IMR-90 (cell line): ENCODE data around the gene ZNF593. TPM values are rescaled to one million over a fixed set of nuclear protein-coding genes. Genes with fewer than 3 reads are reported as not detected.

Source experiments
- ATAC-seq: fragments of 200-7000 bp; cut with Tn5 transposase; 2 replicates; pipeline ENCODE4 v1.9.1; 2020; ENCODE audit warnings: low read depth, mild to moderate bottlenecking, moderate library complexity
- BruUV-seq: library from RNA; stranded (reverse); fragments of 400-500 nt; replicated peaks from 2 replicates; lab custom pipeline; 2021; lab: Mats Ljungman, UMichigan
- CTCF ChIA-PET: fragments of 300-600 bp; formaldehyde crosslinking; extraction: SDS; loops from one replicate; lab custom pipeline; 2021; ENCODE audit warnings: antibody characterized with exemption; lab: Yijun Ruan, JAX
- POLR2A ChIA-PET: fragments of 300-600 bp; sonication (Branson Sonifier 250); formaldehyde crosslinking; loops from one replicate; lab custom pipeline; 2022; ENCODE audit warnings: antibody characterized with exemption; ENCODE audit not compliant: unreplicated experiment; lab: Charles Lee
- DNase-seq: peaks from one replicate; pipeline ENCODE4 v3.0.0; 2013
- H2AFZ ChIP-seq: replicated peaks from 2 replicates; pipeline ENCODE3; 2013; ENCODE audit warnings: low read length, mild to moderate bottlenecking; ENCODE audit not compliant: poor library complexity
- H2AK5ac ChIP-seq: 2 replicates; pipeline ENCODE4 v1.6.1; 2013; ENCODE audit warnings: low read depth, low read length, inconsistent platforms
- H2AK9ac ChIP-seq: replicated peaks from 2 replicates; pipeline ENCODE3; 2013; ENCODE audit warnings: mild to moderate bottlenecking, low read depth, low read length, moderate library complexity; ENCODE audit not compliant: poor library complexity
- H2BK120ac ChIP-seq: 2 replicates; pipeline ENCODE4 v1.6.1; 2013; ENCODE audit warnings: low read depth, low read length, inconsistent platforms
- H2BK15ac ChIP-seq: 3 replicates; pipeline ENCODE4 v1.6.1; 2013; ENCODE audit warnings: low read depth, low read length, inconsistent platforms
- H2BK20ac ChIP-seq: 2 replicates; pipeline ENCODE4 v1.6.1; 2013; ENCODE audit warnings: low read depth, mild to moderate bottlenecking, inconsistent platforms, low read length, moderate library complexity
- H2BK5ac ChIP-seq: 2 replicates; pipeline ENCODE4 v1.6.1; 2013; ENCODE audit warnings: mild to moderate bottlenecking, low read depth, low read length, inconsistent platforms; ENCODE audit not compliant: poor library complexity, severe bottlenecking
- H3K14ac ChIP-seq: replicated peaks from 2 replicates; pipeline ENCODE4 v1.6.1; 2013; ENCODE audit warnings: low read depth, low read length, inconsistent platforms
- H3K18ac ChIP-seq: 2 replicates; pipeline ENCODE4 v1.6.1; 2013; ENCODE audit warnings: low read depth, low read length, control low read depth
- H3K23ac ChIP-seq: 2 replicates; pipeline ENCODE4 v1.6.1; 2013; ENCODE audit warnings: low read depth, low read length, inconsistent platforms
- H3K27ac ChIP-seq: 2 replicates; pipeline ENCODE4 v1.5.1; 2013; ENCODE audit warnings: mild to moderate bottlenecking, control low read depth, low read length; ENCODE audit not compliant: insufficient read depth
- H3K27me3 ChIP-seq: 2 replicates; pipeline ENCODE4 v1.6.1; 2013; ENCODE audit warnings: low read length; ENCODE audit not compliant: control insufficient read depth, insufficient read depth
- H3K36me3 ChIP-seq: 2 replicates; pipeline ENCODE4 v1.6.1; 2013; ENCODE audit warnings: low read length, mixed read lengths; ENCODE audit not compliant: control insufficient read depth, insufficient read depth
- H3K4ac ChIP-seq: 2 replicates; pipeline ENCODE4 v1.6.1; 2013; ENCODE audit warnings: low read depth, low read length, inconsistent platforms
- H3K4me1 ChIP-seq: 2 replicates; pipeline ENCODE4 v1.6.1; 2013; ENCODE audit warnings: low read length, mixed read lengths; ENCODE audit not compliant: control insufficient read depth, insufficient read depth
- H3K4me2 ChIP-seq: 2 replicates; pipeline ENCODE4 v1.6.1; 2013; ENCODE audit warnings: low read depth, mild to moderate bottlenecking, control low read depth, low read length, moderate library complexity
- H3K4me3 ChIP-seq: 2 replicates; pipeline ENCODE4 v1.5.1; 2013; ENCODE audit warnings: low read depth, mild to moderate bottlenecking, control low read depth, low read length, moderate library complexity; ENCODE audit not compliant: insufficient read depth
- H3K56ac ChIP-seq: 2 replicates; pipeline ENCODE4 v1.6.1; 2013; ENCODE audit warnings: low read length, inconsistent platforms; ENCODE audit not compliant: insufficient read depth; ENCODE audit errors: extremely low read depth
- H3K79me1 ChIP-seq, 2 experiments: 2 replicates each; pipeline ENCODE4 v1.6.1; 2013; ENCODE audit warnings: low read length in 2 of 2, inconsistent platforms in 1 of 2, low read depth in 1 of 2
- H3K9ac ChIP-seq: 2 replicates; pipeline ENCODE4 v1.6.1; 2013; ENCODE audit warnings: low read depth, low read length, control low read depth
- H3K9me1 ChIP-seq: 2 replicates; pipeline ENCODE4 v1.6.1; 2013; ENCODE audit warnings: low read length, inconsistent platforms; ENCODE audit not compliant: insufficient read depth
- H3K9me3 ChIP-seq: 2 replicates; pipeline ENCODE4 v1.6.1; 2013; ENCODE audit warnings: low read length; ENCODE audit not compliant: control insufficient read depth, insufficient read depth
- H4K20me1 ChIP-seq: 2 replicates; pipeline ENCODE4 v1.6.1; 2013; ENCODE audit warnings: low read length, inconsistent platforms; ENCODE audit not compliant: insufficient read depth
- H4K5ac ChIP-seq: 2 replicates; pipeline ENCODE4 v1.6.1; 2013; ENCODE audit warnings: mild to moderate bottlenecking, low read depth, low read length, control low read depth
- H4K8ac ChIP-seq, 2 experiments: 2 replicates each; pipeline ENCODE4 v1.6.1; 2013; ENCODE audit warnings: low read depth in 2 of 2, low read length in 2 of 2, control low read depth in 1 of 2, inconsistent platforms in 1 of 2
- H4K91ac ChIP-seq: 2 replicates; pipeline ENCODE4 v1.6.1; 2013; ENCODE audit warnings: low read depth, low read length, inconsistent platforms; ENCODE audit not compliant: insufficient read depth
- FOS ChIP-seq: fragments of 150-350 bp; IDR thresholded peaks from 2 replicates; pipeline ENCODE4 v1.6.1; 2016; ENCODE audit warnings: low read depth, low read length
- MXI1 ChIP-seq: IDR thresholded peaks from 2 replicates; pipeline ENCODE4 v1.6.1; 2012; ENCODE audit warnings: low read depth, mild to moderate bottlenecking, low read length, moderate library complexity, borderline replicate concordance
- POLR2A ChIP-seq: IDR thresholded peaks from 2 replicates; pipeline ENCODE4 v1.6.1; 2012; ENCODE audit warnings: mild to moderate bottlenecking, low read depth, low read length
- WGBS, 2 experiments: methylation state at CpG; one replicate each; pipeline versions ENCODE4 v1.1.5 to v1.1.7; 2013; ENCODE audit warnings: missing lambda C conversion rate in 2 of 2; ENCODE audit not compliant: insufficient read length in 1 of 2; ENCODE audit errors: extremely low coverage in 2 of 2; 5-methylcytosine and 5-hydroxymethylcytosine counted together
- dilution Hi-C: fragments of 300-500 bp; cut with HindIII; formaldehyde crosslinking; loops from one replicate; pipeline ENCODE4 v1.14.3; 2018; ENCODE audit warnings: low sequenced_read_pairs; ENCODE audit not compliant: unreplicated experiment
- in situ Hi-C: fragments of 300-500 bp; cut with MboI; formaldehyde crosslinking; loops from 3 replicates; pipeline ENCODE4 v1.14.3; 2019; ENCODE audit warnings: low sequenced_read_pairs, inconsistent platforms, mixed read lengths
- intact Hi-C: fragments of 100-400 bp; cut with micrococcal nuclease; formaldehyde crosslinking; loops from 2 replicates; pipeline ENCODE4 v1.10.0; 2022
- polyA plus RNA-seq, 3 experiments: library from polyadenylated mRNA; depleted of rRNA; stranded (reverse); fragments of >200 nt; gene quantifications; 2 replicates each; pipeline ENCODE4 v1.2.3, GENCODE V29; 2012; ENCODE audit warnings: low replicate concordance in 1 of 3
- total RNA-seq: library from RNA; depleted of rRNA; stranded (reverse); fragments of >200 nt; gene quantifications from 2 replicates; pipeline ENCODE4 v1.2.3, GENCODE V29; 2012

The ZNF593 gene
- total and polyA plus RNA-seq, 2 of the 4 experiments (the other 2 are of a cell fraction) = 22.2 to 57.7 TPM

DNA sequence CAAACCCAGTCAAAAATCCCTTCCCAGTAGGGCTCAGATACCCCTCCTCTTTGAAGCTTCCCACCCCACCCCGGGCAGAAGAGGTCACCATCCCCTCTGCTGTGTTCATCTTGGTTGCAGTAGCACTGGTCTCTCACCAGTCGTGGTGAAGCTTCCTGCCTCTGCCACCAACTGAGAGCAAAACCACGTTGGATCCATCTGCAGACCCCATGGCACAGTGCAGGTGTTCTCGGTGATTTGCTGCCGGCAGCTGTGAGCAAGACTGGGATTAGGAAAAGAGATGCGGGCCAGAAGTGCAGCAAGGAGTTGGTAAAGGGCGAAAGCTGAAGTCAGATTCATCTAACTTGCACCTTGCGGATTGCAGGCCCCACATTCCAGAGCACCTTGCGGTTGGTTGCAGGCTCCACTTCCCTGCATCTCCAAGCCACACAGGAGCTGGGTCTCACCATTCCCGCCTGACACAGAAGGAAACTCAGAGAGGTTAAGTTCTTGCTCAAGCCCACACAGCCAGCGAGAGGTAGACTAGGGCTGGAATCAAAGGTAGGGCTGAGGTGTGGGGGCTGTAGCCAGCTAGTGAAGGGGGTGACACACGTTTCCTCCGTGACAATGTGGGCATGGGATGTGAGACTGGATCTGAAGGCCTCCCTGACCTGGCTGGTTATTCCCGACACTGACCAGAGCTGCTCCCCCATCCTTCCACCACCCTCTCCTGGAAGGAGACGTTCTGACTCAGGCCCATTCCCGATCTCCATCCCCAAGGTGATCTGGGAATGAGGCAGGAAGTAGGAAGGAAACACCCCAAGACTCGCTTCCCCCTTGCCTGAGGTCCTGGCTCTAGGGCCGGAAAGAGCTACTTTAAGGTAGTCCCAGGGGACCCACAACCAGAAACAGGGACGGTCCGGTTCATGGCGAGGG is 14.1 kb upstream of the ZNF593 start:
- ATAC-seq (no peak), DNase-seq (no peak)
- no peak overlapping the region for H2AK9ac ChIP-seq
- H3K23ac ChIP-seq = no peak overlapping the region
- H2BK15ac ChIP-seq = no peak overlapping the region
- no peak overlapping the region for H2BK120ac ChIP-seq
- H3K36me3 ChIP-seq = no peaks in the 10 kb centered on the region
- no peak overlapping the region for H3K4ac ChIP-seq
- H3K9me1 ChIP-seq = no peaks in the 10 kb centered on the region
- no peak overlapping the region for H3K14ac ChIP-seq
- H4K91ac ChIP-seq = no peak overlapping the region
- no peak overlapping the region for H2AK5ac ChIP-seq
- peaks cover 52% of the 10 kb centered on the region for H3K27me3 ChIP-seq
- H3K27ac ChIP-seq = no peak overlapping the region
- H3K9ac ChIP-seq = no peak overlapping the region
- no peaks in the 10 kb centered on the region for H3K9me3 ChIP-seq
- H2AFZ ChIP-seq = no peak overlapping the region
- in situ Hi-C loops (no loop called here), intact Hi-C loops (no loop called here), dilution Hi-C loops (no loop called here)
- no peak overlapping the region for H3K4me2 ChIP-seq
- H3K4me3 ChIP-seq = no peak overlapping the region
- no peak overlapping the region for H2BK20ac ChIP-seq
- no peak overlapping the region for H4K8ac ChIP-seq
- ChIA-PET CTCF (interaction anchor here (1.9 kb wide), 1 partner anchor 14 kb away, joined by 6 read pairs; the partner anchor contains the start of gene ZNF593), POLR2A (no interaction called here)
- TF ChIP-seq FOS = no peak
- no peak for TF ChIP-seq MXI1
- no peak for TF ChIP-seq POLR2A
- no peaks in the 10 kb centered on the region for H3K79me1 ChIP-seq
- no peak overlapping the region for H3K56ac ChIP-seq
- H3K4me1 ChIP-seq = no peaks in the 10 kb centered on the region
- H4K5ac ChIP-seq = no peak overlapping the region
- no TSS peak for BruUV-seq
- no peak overlapping the region for H2BK5ac ChIP-seq
- no peak overlapping the region for H3K18ac ChIP-seq
- H4K20me1 ChIP-seq = no peaks in the 10 kb centered on the region
- WGBS, 2 experiments = 48% methylated on average over 11 of the region's 21 CpGs; no CpG with 5 or more reads in 1 of the 2 experiments
